AG10803 (cell line): ENCODE measurements around the gene KPNA4.
A peak's percentile ranks its signal among the peaks of the same experiment; 100 is the strongest.

Source experiments
- DNase-seq: peaks from one replicate; pipeline ENCODE4 v3.0.0; 2010; ENCODE audit warnings: low read depth
- H3K4me3 ChIP-seq: 2 replicates; pipeline ENCODE4 v1.5.1; 2011; ENCODE audit warnings: mild to moderate bottlenecking, low read length, control low read depth
- TF ChIP-seq, protein P1 (sequence below): conservative IDR thresholded peaks from 2 replicates; pipeline ENCODE4 v1.5.1; 2011; ENCODE audit warnings: mild to moderate bottlenecking, low read length, control low read depth, inconsistent platforms

Gene KPNA4, protein sequence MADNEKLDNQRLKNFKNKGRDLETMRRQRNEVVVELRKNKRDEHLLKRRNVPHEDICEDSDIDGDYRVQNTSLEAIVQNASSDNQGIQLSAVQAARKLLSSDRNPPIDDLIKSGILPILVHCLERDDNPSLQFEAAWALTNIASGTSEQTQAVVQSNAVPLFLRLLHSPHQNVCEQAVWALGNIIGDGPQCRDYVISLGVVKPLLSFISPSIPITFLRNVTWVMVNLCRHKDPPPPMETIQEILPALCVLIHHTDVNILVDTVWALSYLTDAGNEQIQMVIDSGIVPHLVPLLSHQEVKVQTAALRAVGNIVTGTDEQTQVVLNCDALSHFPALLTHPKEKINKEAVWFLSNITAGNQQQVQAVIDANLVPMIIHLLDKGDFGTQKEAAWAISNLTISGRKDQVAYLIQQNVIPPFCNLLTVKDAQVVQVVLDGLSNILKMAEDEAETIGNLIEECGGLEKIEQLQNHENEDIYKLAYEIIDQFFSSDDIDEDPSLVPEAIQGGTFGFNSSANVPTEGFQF

DNA sequence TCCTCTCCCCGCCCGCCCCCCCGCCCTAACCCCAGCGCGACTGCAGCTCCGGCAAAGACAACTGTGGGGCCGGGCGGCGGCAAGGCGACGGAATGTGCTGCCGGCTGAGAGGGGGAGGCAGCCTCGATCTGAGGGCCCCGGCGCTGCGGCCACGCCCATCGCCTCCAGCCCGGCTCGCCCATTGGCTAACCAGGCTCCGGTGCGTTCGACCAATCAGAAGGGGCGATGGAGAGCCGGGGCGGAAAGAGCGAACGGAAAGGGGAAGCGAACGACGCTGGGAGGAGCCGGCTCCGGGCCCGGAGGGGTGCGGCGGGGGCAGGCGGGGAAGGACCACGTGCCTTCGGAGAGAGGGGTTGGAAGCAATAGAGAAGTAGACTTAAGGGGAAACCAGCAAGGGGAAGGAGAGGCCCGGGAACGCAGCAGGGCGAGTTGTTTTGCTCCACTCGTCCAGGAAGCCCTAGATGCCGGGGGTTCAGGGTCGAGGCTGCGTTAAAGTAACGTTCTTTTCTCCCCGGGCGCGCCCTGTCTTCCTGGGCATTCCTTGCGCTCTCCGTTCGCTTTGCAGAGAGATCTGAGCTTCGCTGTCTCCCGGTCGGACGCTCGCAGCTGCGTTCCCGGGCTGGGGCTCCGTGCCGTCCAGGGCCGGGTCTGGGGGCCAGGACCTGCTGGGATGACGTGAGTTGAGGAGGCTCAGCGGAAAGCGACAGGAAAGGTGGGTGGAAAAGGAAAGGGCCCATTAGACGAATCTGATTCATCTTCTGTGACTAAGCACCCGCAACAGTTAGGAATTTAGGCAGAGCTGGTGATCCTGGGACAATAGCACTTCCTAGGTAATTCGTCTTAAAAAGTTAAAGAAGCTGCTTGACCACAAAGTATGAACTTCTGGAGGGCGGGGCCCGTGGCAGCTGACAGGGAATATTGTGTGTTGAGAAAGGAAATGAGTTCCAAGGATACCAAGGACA, at the start of gene KPNA4:
Gene KPNA4, minus strand, starts transcription at position 130 of the 962 bp plus-strand sequence. CDS start 289 bp downstream, outside the sequence.
- peak within 1 kb of the TSS; percentile 77 for H3K4me3 ChIP-seq
- TF ChIP-seq, protein P1, sequence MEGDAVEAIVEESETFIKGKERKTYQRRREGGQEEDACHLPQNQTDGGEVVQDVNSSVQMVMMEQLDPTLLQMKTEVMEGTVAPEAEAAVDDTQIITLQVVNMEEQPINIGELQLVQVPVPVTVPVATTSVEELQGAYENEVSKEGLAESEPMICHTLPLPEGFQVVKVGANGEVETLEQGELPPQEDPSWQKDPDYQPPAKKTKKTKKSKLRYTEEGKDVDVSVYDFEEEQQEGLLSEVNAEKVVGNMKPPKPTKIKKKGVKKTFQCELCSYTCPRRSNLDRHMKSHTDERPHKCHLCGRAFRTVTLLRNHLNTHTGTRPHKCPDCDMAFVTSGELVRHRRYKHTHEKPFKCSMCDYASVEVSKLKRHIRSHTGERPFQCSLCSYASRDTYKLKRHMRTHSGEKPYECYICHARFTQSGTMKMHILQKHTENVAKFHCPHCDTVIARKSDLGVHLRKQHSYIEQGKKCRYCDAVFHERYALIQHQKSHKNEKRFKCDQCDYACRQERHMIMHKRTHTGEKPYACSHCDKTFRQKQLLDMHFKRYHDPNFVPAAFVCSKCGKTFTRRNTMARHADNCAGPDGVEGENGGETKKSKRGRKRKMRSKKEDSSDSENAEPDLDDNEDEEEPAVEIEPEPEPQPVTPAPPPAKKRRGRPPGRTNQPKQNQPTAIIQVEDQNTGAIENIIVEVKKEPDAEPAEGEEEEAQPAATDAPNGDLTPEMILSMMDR, result no peak
- DNase-seq, result peak; percentile 96

DNA sequence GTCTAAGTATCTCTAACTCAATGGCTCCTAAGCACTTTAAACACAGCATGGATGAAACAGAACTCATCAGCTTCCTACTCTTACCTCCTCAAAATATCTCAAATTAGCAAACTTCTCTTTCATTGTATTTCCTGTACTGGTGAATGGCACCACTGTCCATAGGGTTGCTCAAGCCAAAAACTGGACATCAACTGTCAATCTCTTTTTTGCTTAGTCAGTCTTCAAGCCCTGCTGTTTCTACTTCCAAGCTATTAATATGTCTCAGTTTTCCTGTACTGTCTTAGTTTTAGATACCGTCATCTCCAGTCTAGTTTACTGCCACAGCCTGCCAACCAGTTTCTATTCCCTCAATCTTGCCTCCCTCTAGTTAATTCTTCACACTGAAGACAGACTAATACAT, 48.3 kb upstream of the KPNA4 start:
- TF ChIP-seq, protein P1, result no peak
- no peak for DNase-seq
- H3K4me3 ChIP-seq, result no peak overlapping the region

DNA sequence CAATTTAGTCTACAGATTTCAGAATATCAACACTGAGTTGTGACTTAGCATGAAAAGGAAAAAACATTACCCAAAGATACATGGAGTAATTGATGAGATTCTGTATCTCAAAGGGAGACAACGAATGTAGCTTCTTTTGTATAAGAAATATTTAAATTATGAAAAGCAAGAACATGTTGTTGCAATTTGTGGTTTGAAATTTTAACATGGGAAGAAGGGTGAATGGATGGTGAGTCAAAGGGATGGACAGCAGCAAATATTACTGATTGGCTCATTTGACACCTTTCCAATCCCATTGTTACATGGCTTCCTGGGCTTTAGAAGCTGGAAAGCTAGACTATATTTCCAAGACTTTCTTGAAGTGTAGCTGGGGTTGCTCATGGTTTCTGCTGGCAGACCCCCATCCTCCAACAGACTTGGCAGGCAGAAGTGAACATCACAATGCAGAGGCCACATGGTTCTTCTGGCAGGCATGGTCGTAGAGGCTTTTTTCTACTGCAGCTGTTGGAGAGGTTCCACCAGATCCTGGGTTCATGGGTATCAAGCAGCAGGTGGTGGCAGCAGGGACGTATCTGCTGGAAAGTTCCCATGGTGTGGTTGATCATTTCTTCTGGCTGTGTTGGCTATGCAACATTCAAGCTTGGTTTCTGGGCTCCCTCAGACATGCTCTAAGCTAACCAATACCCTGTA, 47.2 kb upstream of the KPNA4 start:
- no peak overlapping the region for H3K4me3 ChIP-seq
- DNase-seq, result no peak
- TF ChIP-seq, protein P1, result no peak

DNA sequence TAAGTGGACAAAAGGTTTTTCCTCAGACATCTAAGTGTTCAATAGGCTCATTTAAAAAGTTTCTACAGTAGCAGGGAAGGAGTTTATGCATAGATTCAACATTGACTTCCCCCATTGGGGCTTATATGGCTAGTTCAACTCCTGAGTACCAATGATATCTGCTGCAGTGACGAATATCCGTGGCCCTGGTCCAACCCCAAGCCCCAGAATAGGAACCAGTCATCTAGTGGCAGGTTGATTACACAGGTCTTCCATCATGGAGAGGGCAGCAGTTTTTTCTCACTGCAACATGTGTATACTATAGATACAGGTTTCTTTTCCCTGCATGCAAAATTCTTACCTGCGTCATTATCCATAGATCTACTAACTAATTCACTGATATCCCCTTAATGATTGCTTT, 45.8 kb upstream of the KPNA4 start:
- no peak for DNase-seq
- no peak overlapping the region for H3K4me3 ChIP-seq
- TF ChIP-seq, protein P1, result no peak

DNA sequence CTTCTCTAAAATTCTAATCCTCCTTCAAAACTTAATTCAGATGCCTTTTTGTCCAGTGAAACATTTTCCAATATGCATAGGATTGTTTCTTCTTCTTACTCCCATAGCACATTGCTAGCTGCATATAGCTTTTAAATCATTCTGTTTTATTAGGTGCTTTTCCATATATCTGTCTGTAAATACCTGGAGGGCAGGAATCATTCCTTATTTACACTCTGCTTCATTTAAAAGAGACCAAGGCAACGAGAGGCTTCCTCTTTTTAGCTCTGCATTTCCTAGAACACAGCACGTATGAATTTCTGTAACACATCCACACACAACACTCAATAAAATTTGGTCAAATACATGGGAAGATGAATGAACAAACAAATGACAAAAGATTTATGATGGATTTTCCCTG, 43.5 kb upstream of the KPNA4 start:
- no peak for DNase-seq
- no peak overlapping the region for H3K4me3 ChIP-seq
- TF ChIP-seq, protein P1, result no peak

DNA sequence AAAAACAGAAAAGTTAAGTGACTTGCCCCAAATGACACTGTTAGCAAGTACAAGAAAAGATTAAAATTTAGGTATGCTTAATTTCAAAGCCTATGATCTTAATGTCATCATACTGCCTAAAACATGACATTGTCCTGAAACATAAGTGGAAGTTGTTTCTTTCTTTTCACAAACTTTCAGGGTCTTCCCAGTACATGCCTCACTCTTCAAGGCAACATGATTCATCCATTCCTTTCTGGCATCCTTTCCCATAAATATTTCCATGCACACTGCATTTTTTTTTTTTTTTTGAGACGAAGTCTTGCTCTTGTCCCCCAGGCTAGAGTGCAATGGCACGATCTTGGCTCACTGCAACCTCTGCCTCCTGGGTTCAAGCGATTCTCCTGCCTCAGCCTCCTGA, 42.5 kb upstream of the KPNA4 start:
- no peak overlapping the region for H3K4me3 ChIP-seq
- TF ChIP-seq, protein P1, result no peak
- no peak for DNase-seq
